NCI-H1105 (cell line): ENCODE measurements around the gene CFAP70.

ENCODE experiments used
- DNase-seq: peaks from one replicate; lab custom pipeline; 2025; lab: John Stamatoyannopoulos, UW

Gene CFAP70

DNA sequence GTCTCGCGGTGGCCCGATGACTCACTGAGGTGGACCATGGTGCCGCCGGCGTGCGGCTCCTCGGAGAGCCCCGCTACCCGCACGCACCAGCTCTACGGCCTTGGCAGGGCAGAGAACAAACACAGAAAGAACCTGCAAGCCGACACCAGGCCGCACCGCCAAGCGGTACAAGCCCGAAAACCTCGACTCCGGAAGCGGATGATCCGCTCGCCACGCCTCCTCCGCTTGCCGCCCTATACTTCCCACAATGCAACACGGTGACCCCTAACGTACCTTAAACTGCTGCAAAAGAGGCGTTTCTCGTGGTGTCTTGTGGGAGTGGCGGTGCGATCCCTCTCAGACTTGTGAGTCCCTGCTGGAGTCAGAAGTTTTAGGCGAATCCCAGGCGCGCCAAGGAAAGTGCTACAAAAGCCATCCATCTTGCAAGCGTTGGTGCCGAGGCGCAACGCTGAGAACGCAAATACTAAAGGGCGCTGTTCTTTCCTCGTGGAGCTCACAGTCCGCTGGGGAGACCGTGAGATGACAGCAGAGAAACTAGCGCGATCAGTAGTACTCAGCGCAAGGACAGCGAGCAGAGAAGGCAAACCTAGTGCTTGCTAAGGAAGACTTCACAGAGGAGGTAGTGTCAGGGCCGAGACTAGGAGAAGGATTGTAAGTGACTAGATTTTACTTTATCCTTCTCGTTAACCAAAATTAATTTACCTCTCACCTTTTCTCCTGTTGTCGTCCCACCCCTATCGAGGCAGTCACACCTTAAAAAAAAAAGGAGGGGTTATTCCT is 106.0 kb downstream of the CFAP70 start, which contains the start of gene MRPS16:
Gene MRPS16 (minus strand): TSS at position 200 of the 780 bp plus-strand sequence. CDS start 162 bp downstream, at position 38.
- peak; percentile 87 for DNase-seq

DNA sequence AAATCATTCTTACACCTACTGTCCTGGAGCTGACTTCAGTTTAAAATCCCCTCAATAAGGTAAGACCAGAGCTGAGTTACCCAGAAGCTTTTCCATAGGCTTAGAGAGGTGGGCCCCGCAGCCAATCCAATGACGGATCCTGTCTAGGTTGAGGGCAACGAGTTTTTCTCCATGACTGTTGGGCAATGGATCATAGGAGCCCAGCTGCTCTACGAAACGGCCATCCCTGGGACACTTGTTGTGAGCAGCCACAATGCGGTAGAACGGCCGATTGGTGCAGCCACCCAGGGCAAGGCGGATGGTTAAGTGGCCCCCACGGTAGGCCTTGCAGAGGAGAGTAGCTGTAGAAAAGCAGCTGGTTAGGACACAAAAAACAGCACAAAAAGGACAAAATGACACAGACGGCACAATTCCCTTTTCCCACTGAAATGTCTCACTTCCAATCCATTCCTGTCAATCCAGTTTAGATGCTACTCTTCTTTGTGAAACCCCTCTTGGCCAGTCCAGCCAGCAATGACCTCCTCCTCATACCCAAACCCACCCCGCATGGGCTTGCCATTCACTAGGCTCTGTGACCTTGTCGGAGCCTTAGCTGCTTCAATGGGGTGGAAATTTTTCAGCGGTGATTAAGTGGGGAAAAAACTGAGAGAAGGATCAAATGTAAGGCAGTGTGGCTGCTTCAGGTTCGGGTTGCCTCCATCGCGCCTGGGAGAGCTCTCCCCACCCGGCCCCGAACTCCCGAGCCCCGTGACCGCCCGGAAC is 106.8 kb downstream of the CFAP70 start:
- DNase-seq, result no peak

DNA sequence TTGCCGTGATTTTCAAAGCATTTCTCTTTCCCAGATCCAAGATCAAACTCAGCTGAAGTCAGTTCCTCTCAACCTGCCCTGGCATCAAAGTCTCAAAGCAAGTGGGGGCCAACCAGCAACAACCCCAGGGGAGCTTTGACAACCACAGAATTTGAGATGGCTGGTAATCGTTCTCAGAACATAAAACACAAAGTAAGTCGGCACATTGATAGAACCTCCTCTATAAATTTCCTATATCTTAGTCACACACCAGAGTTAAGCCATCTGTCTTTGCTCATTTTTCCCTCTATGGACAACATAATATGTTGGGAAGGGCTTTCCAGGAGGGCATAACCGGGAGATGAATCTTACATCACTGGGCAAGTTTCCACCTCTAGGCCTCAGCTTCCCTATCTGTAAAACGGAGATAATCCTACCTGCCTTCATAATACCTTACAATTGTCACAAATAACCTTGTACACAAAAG is 110.4 kb downstream of the CFAP70 start:
- no peak for DNase-seq

DNA sequence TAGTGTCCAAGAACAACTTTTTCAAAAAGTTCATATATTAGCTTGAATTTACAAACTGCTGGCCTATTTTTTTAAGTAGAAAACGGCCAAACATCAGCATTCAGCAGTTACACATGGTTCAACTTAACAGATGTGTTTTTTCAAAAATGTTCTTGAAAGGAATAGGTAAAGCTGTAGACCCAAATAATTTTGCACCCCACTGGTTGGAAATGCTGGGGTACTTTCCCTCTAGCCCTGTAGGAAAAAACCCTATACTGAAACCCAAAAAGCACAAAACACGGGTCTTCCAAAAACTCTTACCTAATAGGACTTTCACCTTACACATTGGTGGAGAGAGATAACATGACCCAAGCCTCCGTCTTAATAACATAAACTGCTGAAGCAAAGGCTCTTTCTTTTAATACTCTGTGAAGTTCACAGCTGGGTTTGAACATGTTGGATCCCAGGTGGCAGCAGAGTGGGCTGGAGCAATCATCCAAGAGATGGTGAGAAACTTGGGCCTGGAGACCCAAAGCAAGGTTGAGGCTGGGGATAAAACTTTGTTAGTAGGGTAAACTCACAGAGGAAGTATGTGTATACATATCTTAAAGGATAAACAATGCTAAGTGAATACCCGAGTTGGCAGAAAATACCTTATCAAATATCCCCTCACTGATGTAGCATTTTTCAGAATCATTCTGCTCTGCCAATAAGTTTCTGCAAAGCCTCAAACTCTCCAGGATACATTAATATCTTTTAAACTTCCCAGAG is 111.0 kb downstream of the CFAP70 start:
- no peak for DNase-seq

DNA sequence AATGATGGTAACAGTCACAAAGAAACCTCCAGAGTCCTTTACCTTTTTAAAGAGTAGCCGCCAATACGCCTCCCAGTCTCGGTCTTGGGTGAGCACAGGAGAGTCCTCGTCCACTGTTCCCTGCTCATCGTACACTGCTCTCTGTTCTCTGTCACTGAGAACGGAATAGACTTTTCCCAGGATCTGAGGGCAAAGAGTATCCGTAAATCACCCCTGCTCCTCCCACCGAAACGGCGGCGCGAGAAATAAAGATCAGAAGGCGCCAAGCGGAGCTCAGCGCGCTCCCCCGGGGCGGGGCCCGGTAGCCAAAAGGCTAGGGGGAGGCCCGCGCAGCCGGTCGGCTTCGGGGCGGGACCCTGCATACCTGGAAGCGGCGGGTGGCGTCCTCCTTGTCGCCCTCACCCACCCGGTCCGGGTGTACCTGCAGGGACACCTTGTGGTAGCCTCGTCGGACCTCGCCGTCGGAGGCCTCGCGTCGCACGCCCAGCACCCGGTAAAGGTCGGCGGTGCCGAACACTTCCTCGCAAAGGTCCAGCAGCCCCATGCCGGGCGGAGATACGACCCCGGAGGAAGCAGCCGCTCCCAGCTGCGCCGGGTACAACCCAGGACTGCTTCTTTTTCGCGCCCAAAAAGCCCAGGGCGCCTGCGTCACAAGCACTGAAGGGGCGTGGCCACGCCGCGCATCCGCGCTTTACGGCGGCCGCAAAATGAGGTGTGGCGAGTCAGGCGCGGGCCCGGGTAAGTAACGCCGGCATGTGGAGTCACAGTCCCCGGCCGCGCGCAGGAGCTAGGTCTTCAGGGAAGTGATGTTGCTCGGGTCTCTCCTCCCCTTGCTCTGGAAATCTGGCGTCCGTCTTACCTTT is 111.8 kb downstream of the CFAP70 start, which contains the start of gene DNAJC9:
Gene DNAJC9 (minus strand): TSS at position 610 of the 863 bp plus-strand sequence. CDS start 66 bp downstream, at position 544.
- peak; percentile 84 for DNase-seq

DNA sequence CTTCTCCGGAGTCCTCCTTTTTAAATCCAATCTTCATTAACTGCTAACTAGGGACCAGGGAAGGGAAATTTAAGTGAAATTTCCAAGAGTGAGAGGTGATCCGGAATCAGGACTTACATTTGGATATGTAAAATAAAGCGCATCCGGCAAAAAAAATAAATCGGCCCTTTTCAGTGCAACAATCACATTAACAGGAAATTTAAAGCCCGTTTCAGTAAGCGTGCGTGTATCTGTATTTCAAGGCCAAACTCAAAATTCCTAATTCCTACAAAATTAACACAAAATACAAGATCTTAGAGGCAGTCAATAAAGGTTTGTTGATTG is 112.4 kb downstream of the CFAP70 start:
- no peak for DNase-seq

DNA sequence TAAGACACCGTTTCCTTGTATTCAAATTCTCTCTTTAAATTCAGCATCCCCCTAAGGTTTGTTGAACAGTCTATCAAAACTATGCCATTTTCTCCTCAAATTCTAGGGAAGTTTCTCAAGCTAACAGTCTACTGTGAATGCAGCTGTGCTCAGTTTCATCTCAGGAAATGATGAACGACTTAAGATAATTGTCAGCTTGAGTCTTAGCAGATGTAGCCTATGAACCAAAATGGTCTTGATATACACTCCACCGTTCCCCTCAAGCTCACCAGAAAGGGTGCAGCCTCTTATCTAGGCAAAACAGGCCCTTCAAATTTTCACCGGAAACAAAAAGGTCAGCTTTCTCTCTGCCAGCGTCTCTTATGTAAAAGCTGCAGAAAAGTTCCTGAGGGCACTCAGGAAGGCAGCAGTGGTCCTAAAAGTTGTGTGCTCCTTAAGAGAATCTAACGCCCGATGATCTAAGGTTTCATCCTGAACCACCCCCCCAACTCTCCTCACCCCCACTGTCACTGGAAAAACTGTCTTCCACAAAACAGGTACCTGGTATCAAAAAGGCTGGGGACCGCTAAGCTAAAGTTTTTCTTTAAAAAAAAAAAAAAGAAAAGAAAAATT is 113.7 kb downstream of the CFAP70 start:
- DNase-seq, result no peak

DNA sequence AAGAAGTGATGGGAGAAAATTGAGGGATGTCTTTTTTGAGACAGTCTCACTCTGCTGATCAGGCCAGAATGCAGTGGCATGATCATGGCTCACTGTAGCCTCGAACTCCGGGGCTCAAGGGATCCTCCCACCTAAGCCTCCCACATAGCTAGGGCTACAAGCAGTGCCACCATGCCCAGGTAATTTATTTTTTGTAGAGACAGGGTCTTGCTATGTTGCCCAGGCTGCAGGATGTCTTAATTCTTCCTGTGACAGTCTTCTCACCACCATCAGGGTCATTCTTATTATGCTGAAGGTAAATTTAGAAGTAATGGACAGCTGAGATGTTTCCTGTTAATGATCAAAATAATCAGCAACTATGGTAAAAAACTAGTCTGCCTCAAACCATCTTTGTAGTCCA is 118.8 kb downstream of the CFAP70 start:
- DNase-seq, result no peak

DNA sequence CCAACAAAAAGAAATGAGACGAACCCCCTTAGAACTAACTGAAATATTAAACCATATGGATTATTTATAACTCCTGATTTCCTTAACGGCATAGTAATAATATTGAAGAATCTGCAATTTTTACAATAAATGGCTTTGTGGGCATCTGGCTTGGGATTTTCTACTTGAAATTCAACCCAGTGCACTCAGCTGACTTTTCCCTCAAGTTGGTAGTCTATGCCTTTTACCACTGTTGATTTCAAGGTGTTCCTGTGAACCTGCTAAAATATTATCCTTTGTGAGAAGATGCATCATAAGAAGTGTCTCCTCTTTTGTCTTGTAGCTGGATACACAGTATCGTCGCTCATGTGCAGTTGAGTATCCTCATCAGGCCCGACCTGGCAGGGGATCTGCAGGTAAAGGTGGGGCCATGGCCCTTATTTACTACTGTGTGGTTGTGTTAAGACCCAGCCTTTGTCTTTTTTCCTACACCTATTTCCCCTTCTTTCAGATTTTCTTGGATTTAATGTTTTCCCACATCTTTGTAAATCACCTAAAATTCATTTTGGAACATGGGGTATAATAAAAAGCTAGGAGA is 119.6 kb downstream of the CFAP70 start:
- DNase-seq, result no peak

DNA sequence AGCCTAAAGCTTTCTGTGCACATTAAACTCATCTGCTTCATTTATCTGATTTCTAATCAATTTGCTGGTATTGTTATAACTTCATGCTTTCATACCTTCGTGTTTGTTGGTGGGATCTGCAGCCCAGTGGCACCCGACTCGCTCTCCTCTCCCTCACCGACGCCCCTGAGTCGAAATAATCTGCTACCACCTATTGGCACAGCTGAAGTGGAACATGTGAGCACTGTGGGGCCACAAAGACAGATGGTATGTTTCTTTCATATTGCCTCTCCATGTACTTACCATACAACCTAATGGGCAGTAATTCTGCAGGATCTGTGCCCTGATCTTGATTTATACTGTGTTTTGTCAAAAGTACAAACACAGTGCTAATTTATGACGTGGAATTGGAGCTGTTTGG is 124.0 kb downstream of the CFAP70 start:
- DNase-seq, result no peak

DNA sequence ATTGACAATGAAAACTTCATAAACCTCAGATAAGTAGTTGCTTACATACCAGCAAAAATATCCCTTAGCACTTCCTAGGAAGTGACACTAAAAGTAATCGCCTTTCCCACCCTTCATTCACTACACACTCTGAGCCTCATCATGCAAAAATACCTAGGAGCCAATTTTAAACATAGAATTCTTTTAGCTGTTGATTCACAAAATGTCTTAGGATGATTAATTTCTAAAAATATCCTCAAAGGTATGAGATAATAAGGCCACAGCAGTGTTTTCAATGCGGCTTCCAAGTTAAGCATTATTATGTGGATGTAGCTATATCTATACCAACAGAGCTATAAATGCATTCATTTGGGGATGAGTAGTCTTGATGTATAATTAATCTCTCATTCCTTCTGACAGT is 124.8 kb downstream of the CFAP70 start:
- no peak for DNase-seq

DNA sequence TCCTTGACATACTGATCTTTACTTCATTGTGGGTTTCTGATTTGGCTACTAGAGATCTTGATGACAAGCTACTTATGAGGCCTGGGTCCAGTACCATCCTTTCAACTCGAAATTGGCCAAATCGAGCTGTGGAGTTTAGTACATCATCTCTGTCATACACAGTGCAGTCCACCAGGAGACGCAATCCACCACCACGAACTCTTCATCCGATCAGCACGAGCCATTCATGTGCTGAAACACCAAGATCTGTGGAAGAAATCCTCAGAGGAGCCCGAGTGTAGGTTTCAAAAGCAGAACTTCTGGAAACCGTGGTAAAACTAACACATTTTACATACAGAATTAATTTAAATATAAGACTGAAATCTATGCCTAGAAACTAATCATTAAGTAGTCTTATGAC is 125.8 kb downstream of the CFAP70 start:
- DNase-seq, result no peak

DNA sequence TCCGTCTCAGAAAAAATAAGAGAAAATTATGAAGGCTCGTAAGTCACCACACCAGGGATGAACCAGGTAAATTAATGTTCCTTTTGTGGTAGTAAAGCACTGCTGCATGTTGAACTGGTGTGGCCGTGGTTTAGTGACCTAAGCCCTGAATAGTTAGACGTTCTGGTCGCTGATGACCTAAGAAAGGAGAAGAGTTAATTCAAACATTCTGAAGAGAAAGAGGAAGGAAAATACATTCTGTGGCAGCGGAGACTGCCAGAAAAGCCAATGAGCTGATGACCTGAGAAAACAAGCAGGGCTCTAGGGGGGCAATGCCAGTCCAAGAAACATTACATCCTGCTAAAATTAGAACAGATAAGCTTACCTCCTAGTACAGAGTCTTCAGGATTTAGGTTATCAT is 129.1 kb downstream of the CFAP70 start:
- no peak for DNase-seq

DNA sequence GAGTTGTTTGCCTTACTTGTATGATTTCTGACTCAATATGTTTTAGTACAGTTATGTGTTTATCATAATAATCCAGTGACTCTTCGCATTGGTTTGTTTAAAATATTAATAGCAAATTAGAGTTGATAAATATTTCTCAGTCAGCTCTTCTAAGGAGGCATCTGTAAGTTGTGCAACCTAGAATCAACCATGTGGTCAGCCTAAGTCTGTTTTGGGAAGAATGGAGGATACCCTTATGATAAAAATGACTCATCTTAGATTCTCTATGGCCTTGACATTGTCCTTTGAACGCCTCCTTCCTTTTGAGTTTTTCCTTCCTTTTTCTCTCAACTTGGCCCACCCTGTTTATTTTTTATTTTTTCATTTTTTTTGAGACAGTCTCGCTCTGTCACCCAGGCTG is 130.4 kb downstream of the CFAP70 start:
- no peak for DNase-seq

DNA sequence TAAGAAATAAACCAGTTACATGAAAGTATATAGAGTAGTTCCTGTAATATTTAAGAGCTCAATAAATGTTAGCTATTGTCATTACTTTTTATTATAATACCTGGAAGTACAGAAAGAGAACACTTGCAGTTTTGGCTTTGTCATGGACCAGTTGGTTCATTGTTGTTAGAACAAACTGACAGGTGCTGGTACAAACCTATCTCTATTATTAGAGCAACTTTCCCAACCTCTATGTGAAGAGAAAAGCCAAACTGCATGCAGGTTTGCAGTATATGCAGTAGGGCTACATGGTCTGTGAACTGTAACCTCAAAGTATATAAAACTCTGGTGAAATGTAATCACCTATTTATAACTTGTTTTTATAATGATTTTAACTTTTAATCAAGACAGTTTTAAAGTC is 132.0 kb downstream of the CFAP70 start:
- DNase-seq, result no peak

DNA sequence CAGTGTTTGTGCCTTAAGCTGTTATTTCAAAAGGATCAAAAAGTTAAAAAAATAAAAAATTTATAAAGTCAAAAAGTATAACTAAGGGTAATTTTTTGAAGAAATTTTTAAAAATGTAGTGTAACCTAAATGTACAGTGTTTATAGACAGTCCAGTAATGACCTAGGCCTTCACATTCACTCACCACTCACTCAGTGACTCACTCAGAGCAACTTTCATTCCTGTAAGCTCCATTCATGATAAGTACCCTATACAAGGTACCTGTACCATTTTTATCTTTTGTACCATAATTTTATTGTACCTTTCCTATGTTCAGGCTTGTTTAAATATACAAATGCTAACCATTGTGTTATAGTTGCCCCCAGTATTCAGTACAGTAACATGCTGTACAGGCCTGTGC is 133.1 kb downstream of the CFAP70 start:
- DNase-seq, result no peak

DNA sequence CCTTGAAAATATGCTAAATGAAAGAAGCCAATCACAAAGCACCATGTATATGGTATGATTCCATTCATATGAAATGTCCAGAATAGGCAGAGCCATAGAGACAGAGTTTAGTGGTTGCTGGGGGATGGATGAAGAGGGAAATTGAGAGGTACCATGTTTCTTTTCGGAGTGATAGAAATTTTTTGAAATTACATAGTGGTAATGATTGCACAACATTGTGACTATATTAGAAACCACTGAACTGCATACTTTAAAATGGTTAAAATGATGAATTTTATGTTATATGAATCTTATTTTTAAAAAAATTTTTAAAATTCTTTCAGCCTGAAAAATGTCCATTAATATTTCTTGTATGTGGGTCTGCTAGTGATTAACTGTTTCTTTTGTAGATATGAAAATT is 137.7 kb downstream of the CFAP70 start:
- no peak for DNase-seq

DNA sequence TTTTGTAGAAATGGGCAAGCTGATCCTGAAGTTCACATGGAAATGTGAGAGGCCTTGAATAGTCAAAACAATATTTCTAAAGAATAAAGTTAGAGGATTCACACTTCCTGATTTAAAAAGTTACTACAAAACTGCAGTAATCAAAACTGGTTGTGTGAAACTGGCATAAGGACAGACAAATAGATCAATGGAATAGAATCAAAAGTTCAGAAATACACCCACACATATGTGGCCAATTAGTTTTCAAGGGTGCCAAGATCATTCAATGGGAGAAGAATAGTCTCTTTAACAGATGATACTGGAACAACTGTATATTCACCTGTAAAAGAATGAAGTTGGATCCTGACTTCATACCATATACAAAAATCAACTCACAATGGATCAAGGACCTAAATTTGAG is 139.3 kb downstream of the CFAP70 start:
- no peak for DNase-seq

DNA sequence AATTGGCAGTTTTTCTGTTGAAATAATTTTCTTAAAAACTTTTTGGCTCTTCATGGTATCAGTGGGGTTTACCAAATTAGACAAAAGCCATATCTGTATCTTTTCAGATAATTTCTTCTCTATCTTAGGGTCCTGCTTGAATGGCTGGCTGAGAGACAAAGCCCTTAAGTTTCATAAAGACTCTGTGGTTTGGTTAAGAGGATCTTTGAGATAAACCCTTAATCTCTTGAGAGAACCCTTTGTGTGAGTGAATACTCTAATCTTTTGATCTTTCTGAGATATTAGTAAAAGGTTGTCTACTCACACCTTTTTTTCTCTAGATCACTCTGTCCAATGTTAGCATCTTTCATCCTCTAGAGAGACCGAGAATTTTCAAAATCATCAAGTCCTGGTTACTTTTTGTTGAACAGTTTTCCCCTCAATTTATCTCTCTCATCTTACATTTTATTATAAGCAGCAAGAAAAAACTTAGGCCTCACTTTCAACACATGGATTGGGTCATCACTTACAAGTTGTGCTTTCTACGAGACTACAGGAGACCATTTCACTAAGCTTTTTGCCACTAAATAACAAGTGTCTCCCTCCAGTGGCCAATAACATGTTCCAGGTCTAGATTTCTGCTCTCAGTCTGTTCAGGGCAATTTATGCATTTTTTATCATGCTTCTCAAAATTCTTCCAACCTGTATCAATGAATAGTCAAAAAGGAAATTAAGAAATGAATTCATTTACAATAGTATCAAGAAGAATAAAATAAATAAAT is 140.1 kb downstream of the CFAP70 start:
- DNase-seq, result no peak

DNA sequence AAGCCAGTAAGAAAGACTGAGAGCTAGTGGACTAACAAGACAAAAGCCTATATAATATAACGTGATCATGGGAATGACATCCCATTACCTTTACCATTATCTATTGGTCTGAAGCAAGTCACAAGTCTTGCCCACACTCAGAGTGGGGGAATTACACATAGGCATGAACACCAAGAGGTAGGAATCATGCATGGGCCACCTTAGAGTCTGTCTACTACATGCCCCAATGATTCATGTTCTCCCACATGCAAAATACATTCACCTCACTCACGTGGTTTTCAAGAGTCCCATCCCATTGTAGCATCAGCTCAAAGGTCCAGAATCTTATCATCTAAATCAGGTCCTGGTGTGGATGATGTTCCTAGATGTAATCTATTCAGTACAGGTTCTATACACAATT is 141.0 kb downstream of the CFAP70 start:
- DNase-seq, result no peak
